GM12892 (cell line): Measurements from ENCODE around the gene NME7.

Experiments used
- POLR2A ChIP-seq: IDR thresholded peaks from 2 replicates; pipeline ENCODE4 v1.6.1; 2011; ENCODE audit warnings: low read depth, low read length, control low read depth
- POLR2AphosphoS5 ChIP-seq: IDR thresholded peaks from 2 replicates; pipeline ENCODE4 v1.6.1; 2011; ENCODE audit warnings: low read depth, low read length, control low read depth
- TAF1 ChIP-seq: IDR thresholded peaks from 2 replicates; pipeline ENCODE4 v1.6.1; 2011; ENCODE audit warnings: low read depth, mild to moderate bottlenecking, control low read depth, low read length, borderline replicate concordance

GRCh38 chr1:169102567-169102966 is 265.0 kb downstream of the NME7 start:
- TF ChIP-seq POLR2A = no peak
- no peak for TF ChIP-seq TAF1
- no peak for TF ChIP-seq POLR2AphosphoS5
